GM12875 (cell line): ENCODE data around the gene CCDC50.

Experiments
- H3K4me3 ChIP-seq: one replicate; pipeline ENCODE4 v1.5.1; 2011; ENCODE audit warnings: low read depth, low read length, control low read depth
- CTCF ChIP-seq: IDR thresholded peaks from 2 replicates; pipeline ENCODE4 v1.5.1; 2011; ENCODE audit warnings: low read depth, mild to moderate bottlenecking, control low read depth, inconsistent platforms, low read length, moderate library complexity, borderline replicate concordance; ENCODE audit not compliant: insufficient read depth

Gene CCDC50

GRCh38 chr3:191415566-191415965 is 86.4 kb downstream of the CCDC50 start:
- no peak for TF ChIP-seq CTCF
- H3K4me3 ChIP-seq = no peak overlapping the region

- no peak overlapping the region for H3K4me3 ChIP-seq
- no peak for TF ChIP-seq CTCF
Measured at GRCh38 chr3:191417457-191417729, 88.2 kb downstream of the CCDC50 start.

GRCh38 chr3:191420771-191421170 is 91.6 kb downstream of the CCDC50 start:
- TF ChIP-seq CTCF = no peak

GRCh38 chr3:191424881-191425280 is 95.7 kb downstream of the CCDC50 start:
- TF ChIP-seq CTCF = no peak
- no peak overlapping the region for H3K4me3 ChIP-seq

More at GRCh38 chr3:191420771-191421170, 91.6 kb downstream of the CCDC50 start:
- H3K4me3 ChIP-seq = no peak overlapping the region

GRCh38 chr3:191425322-191425734 is 96.1 kb downstream of the CCDC50 start:
- no peak overlapping the region for H3K4me3 ChIP-seq
- TF ChIP-seq CTCF = no peak

GRCh38 chr3:191426311-191426710 is 97.1 kb downstream of the CCDC50 start:
- no peak for TF ChIP-seq CTCF
- no peak overlapping the region for H3K4me3 ChIP-seq

- TF ChIP-seq CTCF = no peak
- no peak overlapping the region for H3K4me3 ChIP-seq
Measured at GRCh38 chr3:191428177-191428576, 99.0 kb downstream of the CCDC50 start.

GRCh38 chr3:191430103-191430502 is 100.9 kb downstream of the CCDC50 start:
- TF ChIP-seq CTCF = no peak
- no peak overlapping the region for H3K4me3 ChIP-seq
